Heart right ventricle (tissue), 16 donors: ENCODE measurements around the gene MAPK6. TPM values are rescaled to one million over a fixed set of nuclear protein-coding genes. Genes with fewer than 3 reads are reported as not detected.

ENCODE experiments used
- ATAC-seq, 8 donors: fragments of 200-7000 bp; cut with Tn5 transposase; one replicate each; pipeline ENCODE4 v1.9.1; 2020; ENCODE audit warnings: mild to moderate bottlenecking in 8 of 8, moderate library complexity in 8 of 8, moderate number of reproducible peaks in 1 of 8
- DNase-seq, 2 donors: peaks; one replicate each; pipeline ENCODE4 v3.0.0-alpha.2; 2020
- H3K27ac ChIP-seq, 10 donors: fragments of 200-600 bp; sonication (generic) in 2 of 10; one replicate each; pipeline versions ENCODE4 v1.5.0 to v1.8.0; 2020 to 2022; ENCODE audit warnings: mild to moderate bottlenecking in 3 of 10
- H3K27me3 ChIP-seq, 7 donors: fragments of 200-600 bp; one replicate each; pipeline ENCODE4 v1.8.0; 2021 to 2022; ENCODE audit warnings: mild to moderate bottlenecking in 2 of 7
- H3K36me3 ChIP-seq, 9 donors: fragments of 200-600 bp; sonication (generic) in 1 of 9; one replicate each; pipeline versions ENCODE4 v1.5.0 to v1.8.0; 2020 to 2022; ENCODE audit warnings: mild to moderate bottlenecking in 2 of 9
- H3K4me1 ChIP-seq, 9 donors: fragments of 200-600 bp; sonication (generic) in 1 of 9; one replicate each; pipeline versions ENCODE4 v1.5.0 to v1.8.0; 2020 to 2022; ENCODE audit warnings: mild to moderate bottlenecking in 4 of 9
- H3K4me3 ChIP-seq, 10 donors: fragments of 200-600 bp; sonication (generic) in 2 of 10; one replicate each; pipeline versions ENCODE4 v1.5.0 to v1.8.0; 2020 to 2022; ENCODE audit warnings: mild to moderate bottlenecking in 7 of 10, moderate library complexity in 2 of 10
- H3K9me3 ChIP-seq, 11 donors: fragments of 200-600 bp in 10 of 11; sonication (generic) in 2 of 11; one replicate each; pipeline versions ENCODE4 v1.5.0 to v1.8.0; 2013 to 2022; ENCODE audit warnings: mild to moderate bottlenecking in 2 of 11, control low read depth in 1 of 11, moderate library complexity in 1 of 11
- CTCF ChIP-seq, 9 donors: fragments of 200-600 bp; sonication (generic) in 2 of 9; IDR thresholded peaks; one replicate each; pipeline versions ENCODE4 v1.5.0 to v1.8.0; 2021 to 2022; ENCODE audit warnings: antibody characterized with exemption in 9 of 9, mild to moderate bottlenecking in 5 of 9, moderate library complexity in 1 of 9
- WGBS, 2 donors: extraction: QIAGEN DNeasy Blood & Tissue Kit; methylation state at CpG; one replicate each; pipeline ENCODE4 v1.1.7; 2013; ENCODE audit warnings: inconsistent platforms in 1 of 2; 5-methylcytosine and 5-hydroxymethylcytosine counted together
- intact Hi-C, 10 donors: fragments of 100-400 bp; cut with DNase I; formaldehyde crosslinking; loops; one replicate each; pipeline versions ENCODE4 v1.11.1 to v1.14.2; 2022
- polyA plus RNA-seq, 2 donors: library from polyadenylated mRNA; stranded (reverse); fragments of 200-250 nt; gene quantifications; one replicate each; pipeline ENCODE4 v1.2.3, GENCODE V29; 2013
- total RNA-seq, 10 donors: library from RNA; stranded (reverse); fragmentation: NEBNext Ultra II Directional in 3 of 10; extraction: Animal tissue kit (Norgen Biotek cat#: 25700) in 3 of 10; gene quantifications; one replicate each; pipeline versions ENCODE4 v1.2.1 to v1.2.4, GENCODE V29; 2021 to 2023
- donor health status: Arrhythmogenic right ventricular cardiomyopathy.
- donor health status: ischemic (EF 13 %, LVEDD 7.1; RV severe dilation, severe dysfunction).
- donor health status: healthy with polysubstance abuse.
- donor health status: DM: no; HTN: yes; CAD: no.
- donor health status: DM: no; HTN: no; CAD: no.
- donor health status: ischemic (EF 25% LVEDD 6.9; RV normal size, moderate dysfunction).
- donor health status: ischemic (EF 25% LVEDD 5.7; RV mildly dilated, moderate dysfunction).
- donor health status: healthy.
- donor health status: DM: yes; HTN: yes; CAD: no.
- donor health status: Ischemic cardiomyopathy.
- donor health status: ischemic (EF 35%, LVEDD 5.7; RV mildly dilated, moderate dysfunction).
- donor health status: nonischemic (EF 11% LVEDD 7.7; RV severe dilation, severe dysfunction).
- donor health status: DM: yes; HTN: yes; CAD: no.
- donor health status: PGD.
- donor health status: ischemic (EF 29% LVEDD 5.4; RV normal size, mild dysfunction).
- donor health status: nonischemic (EF 23%, LVEDD 6.1; RV moderate dilation, normal function).

Gene MAPK6
- total and polyA plus RNA-seq, 12 donors = 4.2 to 21.8 (median 17.9) TPM

DNA sequence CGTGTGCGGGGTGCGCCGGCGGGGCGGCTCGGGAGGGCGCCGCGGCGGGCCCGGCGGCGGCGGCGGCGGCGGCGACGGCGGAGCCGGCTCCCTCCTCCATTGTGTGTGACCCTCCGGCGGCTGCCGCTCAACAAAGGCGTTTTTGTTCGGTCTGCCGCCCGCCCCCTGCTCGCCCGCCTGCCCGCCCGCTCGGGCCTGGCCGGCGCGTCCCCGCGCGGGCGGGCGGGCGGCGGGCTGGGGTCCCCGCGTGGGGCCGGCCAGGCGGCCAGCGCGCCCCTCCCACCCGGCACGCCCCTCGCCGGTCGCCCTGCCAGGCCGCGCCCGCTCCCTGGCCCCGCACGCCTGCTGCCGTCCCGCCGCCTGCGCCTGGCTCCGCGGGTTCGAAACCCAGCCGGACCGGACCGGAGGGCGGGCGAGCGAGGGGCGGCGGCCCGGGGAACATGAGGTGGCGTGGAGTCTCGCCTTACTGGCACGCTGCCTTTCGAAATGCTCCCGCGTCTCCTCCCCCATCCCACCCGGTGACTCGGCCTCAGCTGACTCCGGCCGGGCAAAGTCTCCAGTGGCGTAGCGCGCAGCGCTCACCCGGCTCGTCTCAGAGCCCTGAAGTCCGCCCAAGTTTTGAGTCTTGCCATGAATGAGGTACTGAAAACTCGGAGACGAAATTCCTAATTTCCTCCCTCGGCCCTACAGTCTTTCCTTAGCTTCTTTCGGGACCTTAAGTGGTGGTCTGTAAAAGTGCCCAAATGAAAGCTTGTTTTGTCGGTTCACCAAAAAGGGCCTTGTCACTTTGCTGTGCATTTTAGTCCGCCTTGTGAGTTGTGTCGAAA lies 588 bp downstream of the MAPK6 start:
- DNase-seq = peak; percentile 81 to 82
- H3K4me1 ChIP-seq = peaks cover 0 to 47% (median 37%) of the 10 kb centered on the region in 9 donors
- no peak for TF ChIP-seq CTCF (IDR thresholded peaks at IDR 0.05)
- H3K27me3 ChIP-seq = no peaks in the 10 kb centered on the region
- 0 to 1% methylated on average over 83 to 100 of the region's 100 CpGs for WGBS, 2 donors
- peak overlapping the region; percentile 91 to 97 (median 94) for H3K27ac ChIP-seq
- peak; percentile 66 to 85 (median 80) for ATAC-seq
- intact Hi-C loops = loop anchor here in 6 of 10 donors (5.0 to 10.0 kb wide), 3 partner anchors 37 to 655 kb away; partner anchors contain the start of genes LEO1 (in 2 of the 6) and ATOSA (in 1 of the 6)
- no peaks in the 10 kb centered on the region for H3K36me3 ChIP-seq
- H3K9me3 ChIP-seq = no peaks in the 10 kb centered on the region
- peak overlapping the region; percentile 56 to 83 (median 76) for H3K4me3 ChIP-seq

DNA sequence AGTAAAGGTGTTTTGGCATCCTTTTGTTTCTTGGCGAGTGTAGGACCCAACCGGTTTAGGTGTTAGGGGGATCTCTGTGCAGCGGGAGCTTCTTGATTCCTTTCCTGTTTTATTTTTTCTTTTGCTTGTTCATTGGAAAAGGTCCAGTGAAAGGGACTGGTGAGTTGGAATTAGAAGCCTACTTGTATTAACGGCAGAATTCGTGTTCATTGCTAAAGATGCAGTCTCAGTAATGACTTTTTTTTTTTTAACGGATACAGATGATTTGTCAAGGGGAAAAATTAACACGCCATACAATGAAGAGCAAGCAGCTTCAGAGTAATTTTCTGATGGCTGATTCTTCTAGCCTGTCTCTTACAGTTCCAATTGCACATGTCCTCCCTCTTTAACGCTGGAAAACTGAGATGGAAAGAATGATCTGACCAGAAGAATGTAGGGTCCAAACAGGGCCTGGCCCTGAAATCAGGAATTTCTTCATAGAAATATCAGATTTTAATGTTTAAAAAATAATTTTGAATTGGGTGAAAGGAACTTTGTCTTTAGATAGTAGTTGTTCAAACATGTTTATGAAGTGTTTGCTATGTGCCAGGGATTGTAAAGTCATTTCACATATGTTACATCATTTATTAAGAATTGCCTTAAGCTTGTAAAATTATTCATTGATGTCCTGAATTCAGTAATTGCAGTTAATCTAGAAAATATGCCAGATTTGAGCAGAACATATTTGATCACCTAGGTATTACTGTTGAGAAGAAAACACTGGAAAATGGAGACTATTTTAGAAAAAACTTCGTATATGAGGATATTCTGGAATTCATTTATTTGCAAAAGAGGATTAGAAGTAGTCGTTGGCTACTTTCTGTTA lies 1.4 kb downstream of the MAPK6 start:
- ATAC-seq (peak in 2 of 8 donors; percentile 3), DNase-seq (no peak)
- no peaks in the 10 kb centered on the region for H3K9me3 ChIP-seq
- WGBS, 2 donors = 6 to 8% methylated on average over 10 of the region's 10 CpGs
- H3K36me3 ChIP-seq = no peaks in the 10 kb centered on the region
- intact Hi-C loops = loop anchor here in 2 of 10 donors (5.0 kb wide), 2 partner anchors 38 to 48 kb away; partner anchors contain the start of gene LEO1 (in 1 of the 2)
- no peak for TF ChIP-seq CTCF (IDR thresholded peaks at IDR 0.05)
- peaks cover 0 to 44% (median 37%) of the 10 kb centered on the region in 9 donors for H3K4me1 ChIP-seq
- H3K27ac ChIP-seq = peak overlapping the region; percentile 91 to 97 (median 94)
- no peaks in the 10 kb centered on the region for H3K27me3 ChIP-seq
- H3K4me3 ChIP-seq = peak overlapping the region; percentile 56 to 83 (median 76)

DNA sequence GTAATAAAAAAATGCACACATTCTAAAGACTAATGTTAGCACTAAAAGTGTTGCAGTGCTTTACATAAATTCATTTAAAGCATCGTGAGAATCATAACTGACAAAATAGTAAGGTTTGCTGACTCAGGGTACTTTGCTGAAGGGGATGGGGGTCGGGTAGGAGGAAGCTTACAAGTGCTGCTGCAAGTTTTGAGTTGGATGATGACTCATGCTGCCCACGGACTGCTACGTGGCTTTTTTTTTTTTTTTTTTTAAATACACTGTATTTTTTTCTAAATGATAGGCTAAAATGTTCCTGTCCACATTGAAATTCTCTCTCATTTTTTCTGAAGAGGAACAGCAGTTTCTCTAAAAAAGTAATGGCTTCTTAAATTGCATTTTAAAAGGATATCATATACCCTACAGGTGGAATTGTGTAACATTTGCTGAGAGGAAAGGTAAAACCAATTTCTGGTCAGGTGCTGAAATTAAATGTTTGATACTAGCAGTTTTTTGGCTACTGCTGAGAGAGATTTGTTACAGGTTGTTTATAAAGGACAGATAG lies 2.2 kb downstream of the MAPK6 start:
- TF ChIP-seq CTCF (IDR thresholded peaks at IDR 0.05) = no peak
- Histone ChIP-seq H3K9me3 (no peaks in the 10 kb centered on the region), H3K4me1 (peaks cover 0 to 51% (median 37%) of the 10 kb centered on the region in 9 donors), H3K4me3 (peak overlapping the region in 7 of 10 donors; percentile 2 to 83 (median 82)), H3K27me3 (no peaks in the 10 kb centered on the region), H3K27ac (peak overlapping the region in 9 of 10 donors; percentile 91 to 97 (median 95)), H3K36me3 (no peaks in the 10 kb centered on the region)
- ATAC-seq (peak in 5 of 8 donors; percentile 16 to 55 (median 45)), DNase-seq (peak in 1 of 2 donors; percentile 48)
- intact Hi-C loops = loop anchor here in 2 of 10 donors (5.0 kb wide), 2 partner anchors 39 to 49 kb away; partner anchors contain the start of gene LEO1 (in 1 of the 2)
- 0 to 1% methylated on average over 4 of the region's 4 CpGs for WGBS, 2 donors
